ENCODE data around the gene ATP23. TPM values are rescaled to one million over a fixed set of nuclear protein-coding genes. Genes with fewer than 3 reads are reported as not detected.

ATP23 gene, protein sequence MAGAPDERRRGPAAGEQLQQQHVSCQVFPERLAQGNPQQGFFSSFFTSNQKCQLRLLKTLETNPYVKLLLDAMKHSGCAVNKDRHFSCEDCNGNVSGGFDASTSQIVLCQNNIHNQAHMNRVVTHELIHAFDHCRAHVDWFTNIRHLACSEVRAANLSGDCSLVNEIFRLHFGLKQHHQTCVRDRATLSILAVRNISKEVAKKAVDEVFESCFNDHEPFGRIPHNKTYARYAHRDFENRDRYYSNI
- total RNA-seq: 1 to 10 TPM; 3.6 to 5.4 TPM

DNA sequence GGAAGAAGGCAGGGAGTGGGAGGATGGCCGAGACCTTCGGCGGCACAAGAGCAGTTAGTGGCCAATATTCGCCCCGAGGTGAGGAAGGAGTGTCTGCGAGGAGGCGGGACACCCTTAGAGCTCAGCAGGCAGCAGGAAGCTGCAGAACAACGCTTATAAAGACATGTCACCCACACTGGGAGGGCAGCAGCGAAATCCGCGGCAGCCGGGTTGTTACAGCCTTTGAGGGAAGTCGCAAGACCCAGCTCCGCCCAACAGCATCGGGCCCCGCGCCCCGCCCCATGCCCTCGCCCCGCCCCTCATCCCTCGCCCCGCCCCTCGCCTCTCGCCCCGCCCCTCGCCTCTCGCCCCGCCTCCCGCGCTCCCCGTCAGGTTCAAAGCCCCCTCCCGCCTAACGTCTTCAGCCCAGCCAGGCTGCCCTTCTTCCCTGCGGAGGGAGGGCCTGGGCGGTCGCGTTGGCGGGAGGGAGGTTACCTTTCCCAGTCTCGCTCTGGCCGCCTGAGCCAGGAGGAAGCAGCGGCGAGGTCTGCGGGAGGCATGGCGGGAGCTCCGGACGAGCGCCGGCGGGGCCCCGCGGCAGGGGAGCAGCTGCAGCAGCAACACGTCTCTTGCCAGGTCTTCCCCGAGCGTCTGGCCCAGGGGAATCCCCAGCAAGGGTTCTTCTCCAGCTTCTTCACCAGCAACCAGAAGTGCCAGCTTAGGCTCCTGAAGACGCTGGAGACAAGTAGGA is at the start of gene ATP23:
Gene ATP23, plus strand, starts transcription at position 403 of the 730 bp plus-strand sequence. Its CDS starts 135 bp downstream, at position 538.
- TF ChIP-seq POLR2A (IDR thresholded peaks at IDR 0.05): peak; percentile 83 to 98 (median 97)
- TF ChIP-seq, protein P1, sequence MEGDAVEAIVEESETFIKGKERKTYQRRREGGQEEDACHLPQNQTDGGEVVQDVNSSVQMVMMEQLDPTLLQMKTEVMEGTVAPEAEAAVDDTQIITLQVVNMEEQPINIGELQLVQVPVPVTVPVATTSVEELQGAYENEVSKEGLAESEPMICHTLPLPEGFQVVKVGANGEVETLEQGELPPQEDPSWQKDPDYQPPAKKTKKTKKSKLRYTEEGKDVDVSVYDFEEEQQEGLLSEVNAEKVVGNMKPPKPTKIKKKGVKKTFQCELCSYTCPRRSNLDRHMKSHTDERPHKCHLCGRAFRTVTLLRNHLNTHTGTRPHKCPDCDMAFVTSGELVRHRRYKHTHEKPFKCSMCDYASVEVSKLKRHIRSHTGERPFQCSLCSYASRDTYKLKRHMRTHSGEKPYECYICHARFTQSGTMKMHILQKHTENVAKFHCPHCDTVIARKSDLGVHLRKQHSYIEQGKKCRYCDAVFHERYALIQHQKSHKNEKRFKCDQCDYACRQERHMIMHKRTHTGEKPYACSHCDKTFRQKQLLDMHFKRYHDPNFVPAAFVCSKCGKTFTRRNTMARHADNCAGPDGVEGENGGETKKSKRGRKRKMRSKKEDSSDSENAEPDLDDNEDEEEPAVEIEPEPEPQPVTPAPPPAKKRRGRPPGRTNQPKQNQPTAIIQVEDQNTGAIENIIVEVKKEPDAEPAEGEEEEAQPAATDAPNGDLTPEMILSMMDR (IDR thresholded peaks at IDR 0.05): no peak
- ATAC-seq (peak; percentile 96), DNase-seq (peak; percentile 94 to 96 (median 96))
- WGBS, 2 donors: 0 to 3% methylated on average over 13 to 50 of the region's 55 CpGs
- H3K4me1 ChIP-seq: peaks cover 26% of the 10 kb centered on the region
- intact Hi-C loops (cut with DNase I): no loop called here
- H3K27ac ChIP-seq: peak within 1 kb of the TSS; percentile 84 to 95 (median 92)
- no peaks in the 10 kb centered on the region for H3K27me3 ChIP-seq
- H3K4me3 ChIP-seq: peak within 1 kb of the TSS; percentile 50 to 57
- H3K36me3 ChIP-seq (replicated peaks in 1 of 2; ENCODE audit: insufficient read depth in 1 of 2, low read depth in 2 of 2): no peaks in the 10 kb centered on the region
- no peaks in the 10 kb centered on the region for H3K9me3 ChIP-seq

DNA sequence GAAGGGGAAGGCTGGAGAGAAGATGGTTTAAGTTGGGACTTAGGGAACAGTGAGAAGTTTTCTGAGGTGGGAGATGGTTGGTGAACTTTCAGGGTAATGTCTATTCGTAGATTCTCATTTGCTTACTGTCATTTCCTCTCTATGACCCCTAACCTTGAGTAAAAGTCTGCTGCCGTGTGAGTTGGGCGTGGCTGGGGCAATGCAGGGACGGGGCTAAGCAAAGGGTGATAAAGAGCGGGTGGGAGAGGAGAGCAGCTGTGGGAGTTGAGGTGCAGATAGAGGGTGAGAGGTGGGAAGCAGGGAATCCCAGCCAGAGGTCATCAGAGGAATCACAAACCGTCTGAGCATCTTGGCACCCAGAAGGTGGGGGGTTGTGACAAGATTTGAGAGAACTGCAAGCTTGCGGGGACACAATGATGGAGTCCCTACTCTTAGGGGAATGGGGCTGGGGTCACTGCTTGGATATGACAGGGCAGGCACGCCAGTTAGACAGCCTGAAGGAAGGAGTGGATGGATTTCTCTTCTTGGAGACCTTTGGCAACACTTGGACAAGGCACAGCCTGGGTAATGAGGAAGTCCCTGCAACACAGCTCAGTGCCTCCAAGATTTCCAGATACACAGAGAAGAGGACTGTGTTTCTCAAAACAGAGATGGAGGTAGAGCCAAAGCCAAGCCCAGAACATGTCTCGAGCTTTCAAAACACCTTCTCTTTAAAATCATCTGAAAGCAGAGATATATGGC is 49.0 kb upstream of the ATP23 start:
- no peak for DNase-seq
- peaks cover 53% of the 10 kb centered on the region for H3K4me1 ChIP-seq
- H3K36me3 ChIP-seq (replicated peaks in 1 of 2; ENCODE audit: insufficient read depth in 1 of 2, low read depth in 2 of 2): no peaks in the 10 kb centered on the region
- no peaks in the 10 kb centered on the region for H3K9me3 ChIP-seq
- WGBS, 2 donors: 66 to 70% methylated on average over 9 of the region's 9 CpGs
- intact Hi-C loops (cut with DNase I): no loop called here
- H3K4me3 ChIP-seq: no peak overlapping the region
- no peak for ATAC-seq
- H3K27me3 ChIP-seq: no peaks in the 10 kb centered on the region
- TF ChIP-seq POLR2A (IDR thresholded peaks at IDR 0.05): no peak
- TF ChIP-seq, protein P1 (IDR thresholded peaks at IDR 0.05): no peak
- H3K27ac ChIP-seq: peak overlapping the region; percentile 20 to 91 (median 77)

DNA sequence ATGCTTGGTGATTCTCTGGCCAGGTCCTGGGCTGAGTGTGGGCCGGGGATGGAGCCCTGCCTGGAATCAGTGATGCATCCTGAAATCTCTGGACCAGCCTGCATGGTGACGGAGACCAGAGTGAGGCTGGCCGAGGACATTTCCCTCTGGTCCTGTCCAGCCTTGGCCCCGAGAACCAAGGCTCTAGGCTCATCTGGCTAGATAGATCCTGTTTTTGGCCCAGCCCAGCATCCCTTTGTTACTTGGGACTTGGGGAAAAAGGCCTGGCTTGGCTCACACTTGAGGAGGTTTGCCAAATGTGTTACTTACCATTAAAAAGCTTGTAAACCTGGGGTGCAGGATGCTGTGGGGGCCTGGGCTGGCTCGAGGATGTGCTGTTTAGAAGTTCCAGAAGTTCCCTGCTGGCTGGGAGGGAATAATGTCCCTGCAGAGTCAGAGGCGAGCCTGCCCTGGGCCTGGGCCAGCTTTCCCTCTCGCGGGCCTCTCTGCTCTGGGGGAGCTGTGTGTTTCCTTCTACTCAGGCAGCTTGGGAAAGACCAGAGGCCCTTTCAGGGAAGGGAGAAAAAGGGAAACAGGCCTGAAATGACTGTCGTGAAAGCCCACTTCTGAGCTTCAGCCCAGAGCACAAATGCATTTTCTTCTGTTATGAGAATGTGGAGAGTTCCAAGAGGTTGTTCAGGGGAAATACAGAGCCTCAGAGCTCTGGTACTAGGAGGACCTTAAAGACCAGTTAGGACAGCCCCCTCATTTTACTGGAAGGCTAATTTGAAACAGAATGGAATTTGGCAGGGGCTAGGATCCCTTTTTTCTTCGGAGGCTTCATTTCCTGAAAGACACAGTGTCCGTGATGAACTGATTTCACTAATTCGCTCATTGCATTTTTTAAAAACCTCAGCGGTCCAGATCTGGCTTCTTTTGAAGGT is 47.7 kb upstream of the ATP23 start:
- Histone ChIP-seq H3K36me3 (replicated peaks in 1 of 2; ENCODE audit: insufficient read depth in 1 of 2, low read depth in 2 of 2) (no peaks in the 10 kb centered on the region), H3K4me3 (no peak overlapping the region), H3K4me1 (peaks cover 53% of the 10 kb centered on the region), H3K9me3 (no peaks in the 10 kb centered on the region), H3K27me3 (no peaks in the 10 kb centered on the region), H3K27ac (peak overlapping the region; percentile 20 to 91 (median 77))
- DNase-seq (peak; percentile 68 to 86 (median 83)), ATAC-seq (peak; percentile 72)
- intact Hi-C loops (cut with DNase I): no loop called here
- TF ChIP-seq, protein P1 (IDR thresholded peaks at IDR 0.05): peak in 3 of 7 experiments; percentile 11 to 23 (median 18)
- TF ChIP-seq POLR2A (IDR thresholded peaks at IDR 0.05): peak in 2 of 3 donors; percentile 30 to 41
- 33 to 36% methylated on average over 11 to 13 of the region's 13 CpGs for WGBS, 2 donors

Data from body of pancreas (tissue), 4 donors.